Activated CD8-positive, alpha-beta T cell treated with anti-CD3 and anti-CD28 coated beads, Interleukin-2, amount 10 ng/mL, durations not matched to agents 7 days and 5 days (primary cell): ENCODE measurements around the gene TPK1. TPM values are rescaled to one million over a fixed set of nuclear protein-coding genes. Genes with fewer than 3 reads are reported as not detected.

Experiments used
- ATAC-seq: fragments of 150-1000 bp; cut with Tn5 transposase; one replicate; pipeline ENCODE4 v1.10.0; 2021; ENCODE audit warnings: moderate library complexity
- CTCF ChIA-PET: fragments of 350-600 bp; sonication (Branson Sonifier 250); formaldehyde crosslinking; loops from one replicate; lab custom pipeline; 2021; ENCODE audit warnings: antibody characterized with exemption; lab: Charles Lee
- POLR2A ChIA-PET: fragments of 350-600 bp; sonication (Branson Sonifier 250); formaldehyde crosslinking; loops from one replicate; lab custom pipeline; 2021; ENCODE audit warnings: antibody characterized with exemption; lab: Charles Lee
- DNase-seq: peaks from one replicate; pipeline ENCODE4 v3.0.0-alpha.2; 2020
- H3K27ac Mint-ChIP-seq: one replicate; pipeline ENCODE4 v1.8.0; 2021; ENCODE audit warnings: mild to moderate bottlenecking, mixed read lengths
- H3K27me3 Mint-ChIP-seq: one replicate; pipeline ENCODE4 v1.8.0; 2021; ENCODE audit warnings: low read depth, mixed read lengths
- H3K36me3 Mint-ChIP-seq: one replicate; pipeline ENCODE4 v1.8.0; 2021; ENCODE audit warnings: low read depth, mixed read lengths
- H3K4me1 Mint-ChIP-seq: one replicate; pipeline ENCODE4 v1.8.0; 2021; ENCODE audit warnings: low read depth, mixed read lengths
- H3K4me3 Mint-ChIP-seq: one replicate; pipeline ENCODE4 v1.8.0; 2021; ENCODE audit warnings: mild to moderate bottlenecking, mixed read lengths
- H3K9me3 Mint-ChIP-seq: one replicate; pipeline ENCODE4 v1.8.0; 2022; ENCODE audit warnings: mixed read lengths; ENCODE audit not compliant: insufficient read depth
- total RNA-seq, 2 experiments: library from RNA; stranded (reverse); gene quantifications; one replicate each; pipeline ENCODE4 v1.2.3, GENCODE V29; 2021

TPK1 gene
- total RNA-seq, 2 experiments from 2014 or later = 10.2 to 10.7 TPM

DNA sequence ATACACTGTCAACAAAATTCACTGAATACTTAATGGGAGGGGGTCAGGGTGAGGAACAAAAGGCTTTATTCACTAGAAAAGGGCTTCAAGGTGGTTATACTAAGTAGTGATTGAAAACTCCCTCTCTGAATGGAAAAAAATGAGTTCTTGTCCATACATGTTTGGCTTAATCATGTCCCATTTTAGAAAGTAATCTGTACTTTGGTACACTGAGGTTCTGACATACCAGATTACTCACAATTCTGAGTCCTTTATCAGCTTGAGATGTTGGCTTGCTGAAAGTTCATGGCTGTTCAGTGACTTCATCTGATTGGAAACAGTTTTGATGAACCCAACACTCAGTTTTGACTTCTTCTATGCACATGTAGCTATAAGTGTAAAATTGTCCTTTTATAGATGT is 419.5 kb downstream of the TPK1 start:
- Mint-ChIP-seq H3K4me1 (no peaks in the 10 kb centered on the region), H3K36me3 (no peaks in the 10 kb centered on the region), H3K9me3 (no peaks in the 10 kb centered on the region), H3K27me3 (peaks cover 12% of the 10 kb centered on the region), H3K27ac (no peak overlapping the region), H3K4me3 (no peak overlapping the region)
- POLR2A ChIA-PET = no interaction called here
- ATAC-seq = no peak
- CTCF ChIA-PET = no interaction called here
- no peak for DNase-seq

DNA sequence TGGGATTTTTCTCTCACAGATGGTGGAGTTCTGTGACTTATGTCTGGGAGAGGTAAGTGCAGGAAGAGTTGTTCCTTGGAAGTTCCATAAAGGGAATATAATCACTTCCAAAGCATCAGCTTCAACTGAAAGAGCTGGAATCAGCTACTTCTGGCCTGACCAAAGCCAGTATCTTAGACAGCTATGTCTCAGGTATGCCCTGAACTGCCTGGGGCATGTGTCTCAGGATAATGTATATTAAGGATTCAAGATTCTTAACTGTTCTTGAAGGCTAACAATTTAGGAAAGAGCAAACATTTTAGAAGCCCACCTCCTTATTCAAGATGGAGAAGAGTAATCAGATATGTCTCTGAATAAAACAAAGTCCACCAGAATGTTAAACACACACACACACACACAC is 420.0 kb downstream of the TPK1 start:
- CTCF ChIA-PET = no interaction called here

DNA sequence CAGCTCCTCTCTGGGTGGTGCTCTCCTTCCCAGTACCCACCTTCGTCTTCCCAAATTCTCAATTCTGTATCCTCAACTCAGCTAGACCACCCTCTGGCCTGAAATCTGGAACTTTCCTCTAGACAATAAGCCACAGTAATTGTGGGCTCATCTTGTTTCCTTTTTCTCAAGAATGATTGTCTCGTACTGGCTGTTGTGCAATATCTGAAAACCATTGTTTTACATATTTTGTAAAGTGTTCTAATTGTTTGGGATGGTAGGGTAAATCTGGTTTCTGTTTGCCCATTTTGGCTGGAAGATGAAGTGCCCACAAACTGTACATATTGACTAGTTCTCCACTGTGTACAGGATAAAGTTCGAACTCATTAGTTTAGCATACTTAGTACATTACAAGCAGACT is 421.0 kb downstream of the TPK1 start:
- no peak overlapping the region for H3K4me3 Mint-ChIP-seq
- POLR2A ChIA-PET = no interaction called here
- no peak for ATAC-seq

More for the DNA sequence above, 420.0 kb downstream of the TPK1 start:
- POLR2A ChIA-PET = no interaction called here
- H3K36me3 Mint-ChIP-seq = no peaks in the 10 kb centered on the region
- ATAC-seq (no peak), DNase-seq (no peak)
- H3K4me1 Mint-ChIP-seq = no peaks in the 10 kb centered on the region
- H3K27ac Mint-ChIP-seq = no peak overlapping the region
- no peak overlapping the region for H3K4me3 Mint-ChIP-seq
- H3K27me3 Mint-ChIP-seq = peaks cover 12% of the 10 kb centered on the region
- no peaks in the 10 kb centered on the region for H3K9me3 Mint-ChIP-seq

DNA sequence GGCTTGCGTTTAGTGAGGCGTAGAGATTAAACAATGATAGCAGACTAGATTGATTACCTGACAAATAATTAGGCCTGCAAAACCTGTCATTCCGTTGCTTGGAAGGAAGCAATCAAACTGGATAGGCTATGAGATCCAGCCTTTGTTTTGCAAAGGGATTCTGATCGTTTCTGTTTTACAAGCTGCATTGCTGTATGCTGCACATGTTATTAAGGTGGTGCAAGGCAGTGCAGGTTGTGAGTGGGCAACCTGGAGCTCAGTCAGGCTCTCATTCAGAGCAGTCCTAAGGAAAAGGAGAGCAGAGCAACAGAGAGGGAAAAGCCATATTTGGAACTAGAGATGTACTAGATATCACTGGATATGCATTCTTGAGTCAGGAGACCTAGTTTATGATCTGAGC is 425.4 kb downstream of the TPK1 start:
- H3K4me1 Mint-ChIP-seq = no peaks in the 10 kb centered on the region
- H3K36me3 Mint-ChIP-seq = no peaks in the 10 kb centered on the region
- H3K27ac Mint-ChIP-seq = no peak overlapping the region
- no peak for ATAC-seq
- POLR2A ChIA-PET = no interaction called here
- peaks cover 26% of the 10 kb centered on the region for H3K27me3 Mint-ChIP-seq
- CTCF ChIA-PET = interaction anchor here (1.6 kb wide), 1 partner anchor 18 kb away, joined by 4 read pairs; no protein-coding TSS in a partner anchor
- DNase-seq = no peak
- no peaks in the 10 kb centered on the region for H3K9me3 Mint-ChIP-seq
- no peak overlapping the region for H3K4me3 Mint-ChIP-seq

More for the DNA sequence above, 421.0 kb downstream of the TPK1 start:
- DNase-seq = no peak
- no peaks in the 10 kb centered on the region for H3K36me3 Mint-ChIP-seq
- peaks cover 17% of the 10 kb centered on the region for H3K27me3 Mint-ChIP-seq
- no peaks in the 10 kb centered on the region for H3K4me1 Mint-ChIP-seq
- CTCF ChIA-PET = no interaction called here
- no peaks in the 10 kb centered on the region for H3K9me3 Mint-ChIP-seq
- no peak overlapping the region for H3K27ac Mint-ChIP-seq

DNA sequence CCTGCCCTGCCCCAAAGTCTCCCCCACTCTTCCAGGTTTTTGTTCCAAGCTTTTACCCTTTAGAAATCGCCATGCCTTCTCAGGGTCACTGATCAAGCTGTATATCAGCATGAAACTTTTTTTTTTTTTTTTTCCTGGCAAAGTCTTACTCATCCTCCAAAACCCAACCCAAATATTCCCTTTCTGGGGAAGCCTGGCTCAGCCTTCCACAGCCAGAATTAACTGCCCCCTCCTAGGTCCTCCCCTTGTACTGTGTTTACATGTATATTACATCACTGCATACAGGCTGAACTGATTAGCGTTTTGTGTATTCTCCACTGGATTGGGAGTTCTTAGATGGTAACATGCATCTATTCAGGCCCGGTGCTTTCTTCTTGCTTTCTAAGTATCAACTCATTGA is 427.7 kb downstream of the TPK1 start:
- Mint-ChIP-seq H3K27ac (no peak overlapping the region), H3K4me1 (no peaks in the 10 kb centered on the region), H3K9me3 (no peaks in the 10 kb centered on the region), H3K27me3 (peaks cover 16% of the 10 kb centered on the region), H3K36me3 (no peaks in the 10 kb centered on the region), H3K4me3 (no peak overlapping the region)
- no peak for ATAC-seq
- ChIA-PET CTCF (no interaction called here), POLR2A (no interaction called here)
- DNase-seq = no peak

DNA sequence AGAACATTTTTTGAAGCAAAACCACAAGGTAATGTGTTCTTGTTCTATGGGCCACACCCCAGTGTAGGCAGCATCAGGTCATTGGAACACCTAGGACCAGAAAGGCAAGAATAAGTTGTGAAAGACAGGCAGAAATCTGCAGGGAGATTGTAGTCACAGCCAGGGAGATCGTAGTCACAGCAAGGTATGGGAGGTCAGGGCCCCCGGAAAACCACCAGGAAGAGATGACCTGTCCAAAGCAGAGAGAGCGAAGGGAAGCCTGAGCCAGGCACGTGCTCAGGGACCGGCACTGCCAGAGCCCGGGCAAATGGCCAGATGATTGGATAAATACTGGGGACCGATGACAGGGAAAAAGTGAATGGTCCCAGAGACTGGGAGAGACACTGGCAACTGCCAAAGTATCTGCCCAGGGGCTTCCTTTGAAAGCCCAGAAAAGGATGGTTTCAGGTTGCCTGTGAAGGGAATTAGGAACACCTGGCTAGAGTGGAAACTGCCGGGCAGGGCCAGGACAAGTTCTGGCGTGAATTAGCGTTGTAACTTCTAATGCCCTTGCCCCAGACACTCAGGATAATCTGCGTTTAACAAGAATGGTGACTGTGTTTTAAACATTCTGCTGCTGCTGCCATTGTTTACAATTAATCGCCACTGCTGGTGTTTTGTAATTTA is 428.5 kb downstream of the TPK1 start:
- Mint-ChIP-seq H3K4me1 (no peaks in the 10 kb centered on the region), H3K27ac (no peak overlapping the region), H3K27me3 (peaks cover 16% of the 10 kb centered on the region), H3K9me3 (no peaks in the 10 kb centered on the region), H3K36me3 (no peaks in the 10 kb centered on the region), H3K4me3 (no peak overlapping the region)
- CTCF ChIA-PET = no interaction called here
- no peak for DNase-seq
- POLR2A ChIA-PET = no interaction called here
- no peak for ATAC-seq

DNA sequence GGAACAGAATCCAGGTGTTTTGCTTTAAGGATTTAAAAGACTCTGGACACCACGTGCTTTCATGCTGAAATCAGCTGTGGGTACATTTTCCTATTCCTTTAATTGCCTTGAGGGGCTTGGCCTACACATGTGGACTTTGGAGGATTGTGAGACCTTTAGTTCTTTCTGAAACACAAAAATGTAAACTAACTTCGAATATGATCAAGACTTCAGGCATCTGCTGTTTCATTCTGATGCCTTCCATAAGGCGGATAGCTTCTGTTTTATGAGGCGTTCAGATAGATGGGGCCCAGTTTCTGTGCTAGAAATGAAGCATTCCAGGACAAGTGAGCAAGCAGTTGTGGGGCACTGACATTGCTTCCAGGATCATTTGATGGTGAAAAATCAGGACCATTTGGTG is 430.9 kb downstream of the TPK1 start:
- no peaks in the 10 kb centered on the region for H3K36me3 Mint-ChIP-seq
- ChIA-PET CTCF (no interaction called here), POLR2A (no interaction called here)
- DNase-seq = no peak
- peaks cover 10% of the 10 kb centered on the region for H3K27me3 Mint-ChIP-seq
- ATAC-seq = no peak
- H3K4me1 Mint-ChIP-seq = no peaks in the 10 kb centered on the region
- no peak overlapping the region for H3K4me3 Mint-ChIP-seq
- H3K27ac Mint-ChIP-seq = no peak overlapping the region
- H3K9me3 Mint-ChIP-seq = no peaks in the 10 kb centered on the region

DNA sequence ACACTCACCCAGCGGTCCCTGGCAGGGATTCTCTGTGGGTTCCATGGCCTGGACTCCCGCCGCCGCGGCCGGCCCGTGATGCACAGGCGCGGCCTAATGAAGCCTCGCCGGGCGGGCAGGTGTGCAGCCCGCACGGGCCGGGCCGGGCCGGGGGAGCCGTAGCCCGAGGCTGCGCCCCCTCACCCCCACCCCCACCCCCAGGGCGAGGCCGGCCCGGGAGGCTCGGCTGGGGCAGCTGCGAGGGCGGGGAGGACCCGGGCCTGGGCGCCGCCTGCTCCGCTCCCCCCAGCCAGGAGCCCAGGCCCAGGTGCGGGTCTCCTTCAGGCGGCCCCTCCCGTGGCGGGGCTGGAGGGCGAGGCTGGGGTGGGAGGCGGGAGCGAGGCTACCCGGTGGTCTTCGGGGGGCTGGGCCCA is 432.2 kb downstream of the TPK1 start, which contains the start of gene NOBOX:
Gene NOBOX (minus strand): TSS at position 45 of the 413 bp plus-strand sequence.
- no peak for DNase-seq
- H3K4me1 Mint-ChIP-seq = no peaks in the 10 kb centered on the region
- POLR2A ChIA-PET = no interaction called here
- ATAC-seq = no peak
- H3K9me3 Mint-ChIP-seq = no peaks in the 10 kb centered on the region
- CTCF ChIA-PET = no interaction called here
- no peak within 1 kb of the TSS for H3K4me3 Mint-ChIP-seq
- H3K27me3 Mint-ChIP-seq = peaks cover 6% of the 10 kb centered on the region
- H3K36me3 Mint-ChIP-seq = no peaks in the 10 kb centered on the region
- no peak within 1 kb of the TSS for H3K27ac Mint-ChIP-seq

DNA sequence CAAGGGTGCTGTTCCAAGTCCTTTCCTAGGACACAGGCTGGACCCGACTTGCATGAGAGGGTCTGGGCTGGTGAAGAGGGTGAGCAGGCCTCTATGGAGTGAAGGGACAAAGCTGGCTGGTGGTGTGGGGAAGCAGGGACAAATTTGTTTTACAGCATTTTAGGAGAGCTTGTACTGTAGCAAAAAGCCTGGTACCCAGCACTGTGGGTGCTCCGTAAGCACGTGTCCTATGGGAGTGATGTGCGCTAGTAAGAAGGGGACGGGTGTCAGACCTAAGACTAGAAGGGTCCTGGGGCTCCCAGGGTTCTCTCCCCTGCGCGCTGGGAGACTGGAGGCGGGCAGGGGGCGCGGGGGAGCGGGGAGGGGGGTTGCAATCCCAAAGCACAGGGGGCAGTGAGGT is 432.8 kb downstream of the TPK1 start:
- CTCF ChIA-PET = no interaction called here
- ATAC-seq = no peak
- no peak for DNase-seq
- Mint-ChIP-seq H3K4me3 (no peak overlapping the region), H3K27me3 (peaks cover 6% of the 10 kb centered on the region), H3K9me3 (no peaks in the 10 kb centered on the region), H3K27ac (no peak overlapping the region), H3K4me1 (no peaks in the 10 kb centered on the region), H3K36me3 (no peaks in the 10 kb centered on the region)
- POLR2A ChIA-PET = no interaction called here
